Epithelial cell of esophagus (primary cell): ENCODE measurements around the gene MEI4.

Experiments used
- DNase-seq: peaks from one replicate; pipeline ENCODE4 v3.0.0; 2010; ENCODE audit warnings: low read depth
- H3K4me3 ChIP-seq: 2 replicates; pipeline ENCODE4 v1.5.1; 2011; ENCODE audit warnings: mild to moderate bottlenecking, low read length, control low read depth
- TF ChIP-seq, protein P1 (sequence below): IDR thresholded peaks from 2 replicates; pipeline ENCODE4 v1.5.1; 2011; ENCODE audit warnings: low read depth, mild to moderate bottlenecking, low read length, control low read depth, inconsistent platforms; ENCODE audit not compliant: insufficient read depth; ENCODE audit errors: missing control alignments

The MEI4 gene

DNA sequence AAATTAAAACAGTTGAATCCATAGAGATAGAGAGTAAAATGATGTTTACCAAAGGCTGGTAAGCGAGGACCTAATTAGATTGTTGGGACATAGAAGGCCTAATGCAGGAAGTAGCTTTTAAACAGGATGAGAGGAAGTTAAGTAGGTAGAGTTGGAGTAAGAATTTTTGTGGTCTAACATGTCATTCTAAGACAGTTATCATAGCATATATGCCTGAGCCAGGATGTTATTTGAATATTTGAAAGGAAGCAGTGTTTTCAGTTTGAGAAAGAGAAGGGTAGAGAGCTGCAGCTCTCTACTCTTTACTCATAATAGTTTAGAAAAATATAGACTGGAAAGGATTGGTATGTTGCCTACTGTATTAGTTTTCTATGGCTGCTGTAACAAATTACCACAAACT, 121.6 kb downstream of the MEI4 start:
- TF ChIP-seq, protein P1, sequence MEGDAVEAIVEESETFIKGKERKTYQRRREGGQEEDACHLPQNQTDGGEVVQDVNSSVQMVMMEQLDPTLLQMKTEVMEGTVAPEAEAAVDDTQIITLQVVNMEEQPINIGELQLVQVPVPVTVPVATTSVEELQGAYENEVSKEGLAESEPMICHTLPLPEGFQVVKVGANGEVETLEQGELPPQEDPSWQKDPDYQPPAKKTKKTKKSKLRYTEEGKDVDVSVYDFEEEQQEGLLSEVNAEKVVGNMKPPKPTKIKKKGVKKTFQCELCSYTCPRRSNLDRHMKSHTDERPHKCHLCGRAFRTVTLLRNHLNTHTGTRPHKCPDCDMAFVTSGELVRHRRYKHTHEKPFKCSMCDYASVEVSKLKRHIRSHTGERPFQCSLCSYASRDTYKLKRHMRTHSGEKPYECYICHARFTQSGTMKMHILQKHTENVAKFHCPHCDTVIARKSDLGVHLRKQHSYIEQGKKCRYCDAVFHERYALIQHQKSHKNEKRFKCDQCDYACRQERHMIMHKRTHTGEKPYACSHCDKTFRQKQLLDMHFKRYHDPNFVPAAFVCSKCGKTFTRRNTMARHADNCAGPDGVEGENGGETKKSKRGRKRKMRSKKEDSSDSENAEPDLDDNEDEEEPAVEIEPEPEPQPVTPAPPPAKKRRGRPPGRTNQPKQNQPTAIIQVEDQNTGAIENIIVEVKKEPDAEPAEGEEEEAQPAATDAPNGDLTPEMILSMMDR = no peak
- no peak for DNase-seq
- H3K4me3 ChIP-seq = no peak overlapping the region

DNA sequence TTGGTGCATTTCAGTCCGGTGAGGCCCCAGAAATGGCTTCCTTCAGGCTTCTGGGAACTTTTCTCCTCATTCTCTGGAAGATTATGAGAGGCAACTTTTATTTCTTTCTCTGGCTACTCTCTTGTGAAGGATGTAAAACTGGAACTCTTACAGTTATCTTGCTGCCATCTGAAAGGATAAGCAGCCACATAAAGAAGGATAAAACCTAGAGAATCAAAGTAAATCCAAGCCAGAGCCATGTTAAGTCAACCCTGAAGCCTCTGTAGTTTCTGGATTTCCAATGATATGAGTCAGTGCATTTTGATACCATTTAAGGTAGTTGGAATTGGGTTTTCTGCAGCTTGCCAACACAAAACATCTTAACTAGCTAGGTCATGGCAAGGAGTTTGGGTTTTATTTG, 123.6 kb downstream of the MEI4 start:
- no peak for DNase-seq
- TF ChIP-seq, protein P1 = no peak
- H3K4me3 ChIP-seq = no peak overlapping the region

DNA sequence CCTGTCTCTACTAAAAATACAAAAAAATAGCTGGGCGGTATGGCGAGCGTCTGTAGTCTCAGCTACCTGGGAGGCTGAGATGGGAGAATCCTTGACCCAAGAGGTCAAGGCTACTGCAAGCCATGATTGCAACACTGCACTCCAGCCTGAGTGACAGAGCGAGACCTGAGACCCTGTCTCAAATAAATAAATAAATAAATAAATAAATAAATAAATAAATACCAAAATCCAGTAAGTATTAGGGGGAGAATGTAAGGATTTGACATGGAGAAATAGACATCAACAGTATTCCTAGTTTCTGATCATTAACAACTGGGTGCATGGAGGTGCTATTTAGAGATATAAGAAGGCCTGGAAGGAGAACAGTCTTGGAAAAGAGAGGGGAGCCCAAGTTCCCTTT, 125.7 kb downstream of the MEI4 start:
- TF ChIP-seq, protein P1 = no peak
- H3K4me3 ChIP-seq = no peak overlapping the region
- DNase-seq = no peak

DNA sequence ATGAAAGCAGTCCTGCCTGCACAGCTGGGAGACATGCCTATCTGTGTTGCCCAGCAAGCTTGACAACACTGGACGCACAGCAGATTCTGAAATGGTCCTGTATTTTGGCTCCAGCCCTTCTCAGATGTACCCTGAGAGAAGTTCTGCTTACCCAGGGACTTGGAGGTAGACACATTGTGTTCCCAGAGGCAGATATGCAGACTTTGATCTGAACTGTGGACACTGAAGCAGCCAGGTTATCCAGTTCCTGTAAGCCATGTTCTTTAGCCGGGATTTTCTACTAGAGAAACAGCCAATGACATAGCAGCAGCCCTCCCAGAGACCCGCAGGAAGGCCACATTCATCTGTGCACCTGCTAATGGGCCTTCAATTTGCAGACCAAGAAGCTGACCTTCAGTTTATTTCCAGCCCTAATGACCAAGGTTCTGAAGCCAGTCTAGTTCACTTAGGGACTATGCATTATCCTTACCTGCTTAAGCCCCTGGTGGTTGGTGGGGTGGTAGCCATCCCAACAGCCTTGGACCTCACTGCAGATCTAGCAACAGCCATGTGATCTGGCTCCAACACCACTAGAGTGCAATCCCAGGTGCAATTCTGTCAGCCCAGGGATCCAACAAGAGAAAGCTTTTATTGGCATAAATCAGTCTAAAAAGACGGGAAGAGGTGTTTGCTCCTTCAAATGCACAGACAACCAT, 134.2 kb downstream of the MEI4 start:
- TF ChIP-seq, protein P1 = no peak
- no peak overlapping the region for H3K4me3 ChIP-seq

DNA sequence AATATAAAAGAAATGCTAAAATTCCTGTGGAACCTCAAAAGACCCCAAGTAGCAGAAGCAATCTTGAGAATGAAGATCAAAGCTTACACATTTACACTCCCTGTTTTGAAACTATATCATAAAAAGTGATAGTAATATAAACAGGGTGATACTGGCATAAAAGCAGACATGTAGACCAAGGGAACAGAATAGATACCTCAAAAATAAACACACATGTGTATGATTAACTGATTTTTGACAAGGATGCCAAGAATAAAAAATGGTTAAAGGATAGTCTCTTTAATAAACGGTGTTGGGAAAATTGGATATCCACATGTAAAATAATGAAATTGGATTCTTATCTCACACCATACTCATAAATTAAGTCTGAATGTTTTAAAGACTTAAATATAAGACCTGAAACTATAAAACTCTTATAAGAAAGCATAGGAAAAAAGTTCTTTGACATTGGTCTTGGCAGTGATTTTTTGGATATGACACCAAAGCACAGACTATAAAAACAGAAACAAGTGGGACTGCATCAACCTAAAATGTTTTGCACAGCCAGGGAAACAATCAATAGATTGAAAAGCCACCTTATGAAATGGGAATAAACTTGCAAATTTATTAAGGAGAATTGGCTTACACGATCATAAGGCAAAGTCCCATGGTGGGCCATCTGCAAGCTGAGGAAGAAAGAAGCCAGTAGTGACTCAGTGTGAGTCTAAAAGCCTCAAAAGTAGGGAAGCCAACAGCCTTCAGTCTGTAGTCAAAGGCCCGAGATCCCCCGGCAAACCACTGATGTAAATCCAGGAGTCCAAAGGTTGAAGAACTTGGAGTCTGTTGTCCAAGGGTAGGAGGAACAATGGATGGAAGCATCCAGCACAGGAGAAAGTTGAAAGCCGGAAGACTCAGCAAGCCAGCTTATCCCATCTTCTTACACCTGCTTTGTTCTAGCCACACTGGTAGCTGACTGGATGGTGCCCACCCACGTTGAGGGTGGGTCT, 144.3 kb downstream of the MEI4 start:
- no peak overlapping the region for H3K4me3 ChIP-seq
- TF ChIP-seq, protein P1 = no peak
- no peak for DNase-seq

More for the DNA sequence above, 134.2 kb downstream of the MEI4 start:
- no peak for DNase-seq

DNA sequence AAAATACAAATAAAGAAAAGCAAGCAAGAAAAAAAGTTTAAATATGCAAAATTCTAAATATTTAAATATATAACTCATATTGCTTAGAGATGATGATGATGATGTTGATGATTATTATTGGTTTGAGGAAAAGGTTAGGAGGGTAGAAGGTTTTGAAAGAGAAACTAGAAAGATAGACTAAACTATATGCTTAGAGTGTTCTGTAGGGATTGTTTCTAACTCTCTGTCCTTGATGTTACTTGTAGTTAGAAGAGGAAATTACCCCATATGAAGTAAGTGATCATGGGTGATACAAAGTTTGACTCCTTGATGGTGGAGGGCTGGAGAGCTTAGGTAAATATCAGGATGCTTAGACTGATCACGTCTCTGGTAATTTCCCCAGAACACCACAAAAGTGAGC, 159.5 kb downstream of the MEI4 start:
- no peak overlapping the region for H3K4me3 ChIP-seq
- TF ChIP-seq, protein P1 = no peak
- no peak for DNase-seq
